ENCODE data around the gene ATG4B. TPM values are rescaled to one million over a fixed set of nuclear protein-coding genes. Genes with fewer than 3 reads are reported as not detected.
A peak's percentile ranks its signal among the peaks of the same experiment; 100 is the strongest.

Gene ATG4B
- total RNA-seq, 1 donor from 2014 or later = 120 TPM

GRCh38 chr2:241620419-241620769, 17.1 kb upstream of the ATG4B start:
- DNase-seq (ENCODE audit: low read depth) = no peak
- no peaks in the 10 kb centered on the region for H3K27me3 ChIP-seq (ENCODE audit: control insufficient read depth, insufficient read depth, low read length)
- H3K4me3 ChIP-seq (ENCODE audit: low read depth, low read length) = no peak overlapping the region
- no peak for TF ChIP-seq CTCF (IDR thresholded peaks at IDR 0.05; ENCODE audit: insufficient read depth, low read length, poor library complexity, severe bottlenecking)
- peaks cover 3% of the 10 kb centered on the region for H3K36me3 ChIP-seq (ENCODE audit: control insufficient read depth, insufficient read depth, low read length)

- H3K27me3 ChIP-seq (ENCODE audit: control insufficient read depth, insufficient read depth, low read length) = no peaks in the 10 kb centered on the region
- DNase-seq (ENCODE audit: low read depth) = no peak
- no peaks in the 10 kb centered on the region for H3K36me3 ChIP-seq (ENCODE audit: control insufficient read depth, insufficient read depth, low read length)
- no peak overlapping the region for H3K4me3 ChIP-seq (ENCODE audit: low read depth, low read length)
- no peak for TF ChIP-seq CTCF (IDR thresholded peaks at IDR 0.05; ENCODE audit: insufficient read depth, low read length, poor library complexity, severe bottlenecking)
These were observed 9.8 kb upstream of the ATG4B start for GRCh38 chr2:241627675-241628074.

- peak; percentile 70 for DNase-seq (ENCODE audit: low read depth)
- Histone ChIP-seq H3K36me3 (ENCODE audit: control insufficient read depth, insufficient read depth, low read length) (peaks cover 5% of the 10 kb centered on the region), H3K27me3 (ENCODE audit: control insufficient read depth, insufficient read depth, low read length) (no peaks in the 10 kb centered on the region), H3K4me3 (ENCODE audit: low read depth, low read length) (no peak overlapping the region)
- no peak for TF ChIP-seq CTCF (IDR thresholded peaks at IDR 0.05; ENCODE audit: insufficient read depth, low read length, poor library complexity, severe bottlenecking)
These were observed 7.6 kb upstream of the ATG4B start for GRCh38 chr2:241629762-241630435.

GRCh38 chr2:241632478-241633325, 4.8 kb upstream of the ATG4B start:
- no peak for DNase-seq (ENCODE audit: low read depth)
- H3K36me3 ChIP-seq (ENCODE audit: control insufficient read depth, insufficient read depth, low read length) = peaks cover 5% of the 10 kb centered on the region
- no peak for TF ChIP-seq CTCF (IDR thresholded peaks at IDR 0.05; ENCODE audit: insufficient read depth, low read length, poor library complexity, severe bottlenecking)
- H3K4me3 ChIP-seq (ENCODE audit: low read depth, low read length) = no peak overlapping the region
- no peaks in the 10 kb centered on the region for H3K27me3 ChIP-seq (ENCODE audit: control insufficient read depth, insufficient read depth, low read length)

GRCh38 chr2:241633561-241633960, 3.9 kb upstream of the ATG4B start:
- Histone ChIP-seq H3K27me3 (ENCODE audit: control insufficient read depth, insufficient read depth, low read length) (no peaks in the 10 kb centered on the region), H3K36me3 (ENCODE audit: control insufficient read depth, insufficient read depth, low read length) (peaks cover 5% of the 10 kb centered on the region), H3K4me3 (ENCODE audit: low read depth, low read length) (no peak overlapping the region)
- no peak for TF ChIP-seq CTCF (IDR thresholded peaks at IDR 0.05; ENCODE audit: insufficient read depth, low read length, poor library complexity, severe bottlenecking)
- DNase-seq (ENCODE audit: low read depth) = no peak
